22Rv1 (cell line): ENCODE measurements around the gene CDKN1B.
"Not testable (repeated sequence)": the region's sequence is repeated elsewhere in the genome, so short reads cannot be mapped to it uniquely, and the experiment has no call there.

Experiments
- H3K27ac ChIP-seq: fragments of 450-650 bp; 2 replicates; pipeline ENCODE4 v1.5.1; 2017
- ZFX ChIP-seq: fragments of 450-650 bp; IDR thresholded peaks from 2 replicates; pipeline ENCODE4 v1.6.1; 2017; ENCODE audit warnings: antibody characterized with exemption, borderline replicate concordance
- TF ChIP-seq, protein P1 (sequence below): fragments of 450-650 bp; IDR thresholded peaks from 2 replicates; pipeline ENCODE4 v1.5.1; 2017; ENCODE audit warnings: mild to moderate bottlenecking

CDKN1B gene

DNA sequence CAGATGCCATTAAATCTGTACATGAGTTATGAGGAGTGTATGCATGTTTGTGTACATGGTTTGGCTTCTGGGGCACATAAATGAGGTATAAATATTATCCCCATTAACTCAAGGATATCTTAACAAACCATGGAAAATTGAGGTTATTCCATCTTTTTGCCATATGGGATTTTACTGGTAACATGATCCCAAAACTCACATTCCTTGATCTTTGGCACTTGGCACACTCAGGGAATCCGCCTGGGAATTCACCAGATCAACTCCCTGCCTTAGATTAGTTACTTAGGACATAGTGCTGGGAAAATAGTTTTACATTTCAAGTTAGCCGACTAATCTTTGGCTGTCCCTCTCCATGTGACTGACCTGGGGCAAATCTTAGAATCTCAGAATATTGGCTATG is 16.9 kb downstream of the CDKN1B start:
- TF ChIP-seq ZFX: no peak
- TF ChIP-seq, protein P1, sequence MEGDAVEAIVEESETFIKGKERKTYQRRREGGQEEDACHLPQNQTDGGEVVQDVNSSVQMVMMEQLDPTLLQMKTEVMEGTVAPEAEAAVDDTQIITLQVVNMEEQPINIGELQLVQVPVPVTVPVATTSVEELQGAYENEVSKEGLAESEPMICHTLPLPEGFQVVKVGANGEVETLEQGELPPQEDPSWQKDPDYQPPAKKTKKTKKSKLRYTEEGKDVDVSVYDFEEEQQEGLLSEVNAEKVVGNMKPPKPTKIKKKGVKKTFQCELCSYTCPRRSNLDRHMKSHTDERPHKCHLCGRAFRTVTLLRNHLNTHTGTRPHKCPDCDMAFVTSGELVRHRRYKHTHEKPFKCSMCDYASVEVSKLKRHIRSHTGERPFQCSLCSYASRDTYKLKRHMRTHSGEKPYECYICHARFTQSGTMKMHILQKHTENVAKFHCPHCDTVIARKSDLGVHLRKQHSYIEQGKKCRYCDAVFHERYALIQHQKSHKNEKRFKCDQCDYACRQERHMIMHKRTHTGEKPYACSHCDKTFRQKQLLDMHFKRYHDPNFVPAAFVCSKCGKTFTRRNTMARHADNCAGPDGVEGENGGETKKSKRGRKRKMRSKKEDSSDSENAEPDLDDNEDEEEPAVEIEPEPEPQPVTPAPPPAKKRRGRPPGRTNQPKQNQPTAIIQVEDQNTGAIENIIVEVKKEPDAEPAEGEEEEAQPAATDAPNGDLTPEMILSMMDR: no peak
- H3K27ac ChIP-seq: no peak overlapping the region

DNA sequence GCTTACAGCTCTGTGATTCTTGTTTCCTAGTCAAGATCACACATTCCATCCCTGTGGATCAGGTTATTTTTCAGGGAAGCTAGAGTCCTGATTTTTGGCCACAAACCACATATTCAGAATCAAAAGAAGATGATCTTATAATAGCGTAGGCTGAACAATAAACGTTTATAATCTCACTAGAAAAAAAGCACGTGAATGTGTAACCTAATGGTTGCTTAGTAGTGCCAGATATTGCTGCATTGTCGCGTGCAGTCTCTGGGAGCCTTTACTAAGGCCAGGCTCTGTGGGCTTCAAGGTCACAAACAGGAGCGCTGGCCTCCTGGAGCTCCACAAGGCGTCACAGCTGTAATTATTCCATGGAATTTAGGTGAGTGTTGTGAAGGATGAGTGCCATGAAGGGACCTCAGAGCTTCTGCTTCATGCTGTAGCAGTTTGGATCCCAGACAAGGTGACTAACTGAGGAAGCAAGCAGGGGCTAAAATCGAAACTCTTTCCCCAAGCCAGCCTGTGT is 17.4 kb downstream of the CDKN1B start:
- no peak overlapping the region for H3K27ac ChIP-seq
- TF ChIP-seq, protein P1: no peak
- no peak for TF ChIP-seq ZFX

DNA sequence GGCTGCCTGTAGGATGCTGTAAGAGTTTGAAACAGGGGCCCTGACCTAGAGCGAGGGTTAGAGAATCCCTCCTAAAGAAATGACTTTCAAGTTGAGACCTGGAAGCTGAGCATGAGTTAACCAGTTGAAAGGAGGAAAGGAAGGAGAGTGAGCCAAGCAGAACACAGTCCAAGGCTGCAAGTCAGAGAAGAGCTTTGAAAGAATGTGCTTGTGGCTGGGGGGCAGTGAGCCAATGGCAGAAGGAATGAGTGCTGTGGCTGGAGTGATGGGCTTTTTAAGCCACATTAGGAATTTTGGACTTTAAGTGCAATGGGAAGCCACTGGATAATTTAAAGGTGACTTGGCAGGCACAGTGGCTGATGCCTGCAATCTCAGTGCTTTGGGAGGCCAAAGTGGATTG is 18.1 kb downstream of the CDKN1B start:
- TF ChIP-seq, protein P1: no peak
- TF ChIP-seq ZFX: no peak
- no peak overlapping the region for H3K27ac ChIP-seq

DNA sequence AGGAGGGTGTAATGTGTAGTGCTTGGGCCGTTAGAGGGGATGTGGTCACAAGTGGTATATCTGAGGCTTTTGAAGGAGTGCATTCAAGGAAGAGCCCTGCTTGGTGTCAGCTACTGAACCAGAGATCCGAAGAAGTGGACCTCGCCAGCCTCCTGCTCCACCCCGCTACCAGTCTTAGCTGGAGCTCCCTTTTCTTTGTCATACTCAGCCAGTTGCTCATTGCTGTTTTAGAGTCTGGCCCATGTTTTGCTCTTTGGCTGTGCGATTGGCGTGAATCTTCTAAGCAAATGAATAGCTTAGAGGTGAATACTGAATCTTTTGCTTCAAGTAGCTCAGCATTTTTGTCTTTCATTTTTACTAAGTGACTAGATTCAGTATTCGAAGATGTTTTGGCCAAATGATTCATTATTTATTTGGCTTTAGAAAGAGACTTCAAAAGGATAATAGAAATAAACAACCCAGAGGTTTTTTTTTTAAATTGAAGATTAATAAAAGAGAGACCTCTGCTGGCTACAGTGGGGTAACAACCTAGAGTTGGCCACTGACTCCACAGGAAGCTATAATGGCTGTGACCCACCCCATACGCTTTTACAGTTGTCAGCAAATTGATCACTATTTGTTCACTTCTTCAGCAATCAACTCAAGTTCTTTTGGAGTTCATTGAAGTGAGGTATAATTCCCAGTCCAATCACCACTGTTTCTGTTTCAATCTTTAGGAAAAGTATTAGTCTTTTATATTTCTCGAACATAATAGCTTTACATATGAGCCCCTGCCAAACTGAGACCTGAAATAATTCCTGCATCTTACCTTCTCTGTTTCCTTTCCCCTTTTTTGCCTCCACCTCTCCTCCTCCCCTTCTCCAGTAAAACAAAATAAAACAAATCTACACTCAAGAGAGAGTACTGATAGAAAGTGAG is 19.9 kb downstream of the CDKN1B start:
- no peak for TF ChIP-seq ZFX
- TF ChIP-seq, protein P1: peak; percentile 85
- no peak overlapping the region for H3K27ac ChIP-seq

DNA sequence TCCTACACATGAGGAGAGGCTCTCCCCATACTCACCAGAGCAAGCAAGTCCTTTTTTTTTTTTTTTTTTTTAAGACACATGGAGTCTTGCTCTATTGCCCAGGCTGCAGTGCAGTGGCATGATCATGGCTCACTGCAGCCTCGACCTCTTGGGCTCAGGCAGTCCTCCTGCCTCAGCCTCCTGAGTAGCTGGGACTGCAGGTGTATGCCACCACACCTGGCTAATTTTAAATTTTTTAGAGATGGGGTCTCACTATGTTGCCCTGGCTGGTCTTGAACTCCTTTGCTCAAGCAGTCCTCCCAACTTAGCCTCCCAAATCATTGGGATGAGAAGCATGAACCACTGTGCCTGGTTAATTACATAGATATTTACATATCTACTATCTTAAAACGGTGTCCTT is 21.0 kb downstream of the CDKN1B start:
- H3K27ac ChIP-seq: not testable (repeated sequence)

DNA sequence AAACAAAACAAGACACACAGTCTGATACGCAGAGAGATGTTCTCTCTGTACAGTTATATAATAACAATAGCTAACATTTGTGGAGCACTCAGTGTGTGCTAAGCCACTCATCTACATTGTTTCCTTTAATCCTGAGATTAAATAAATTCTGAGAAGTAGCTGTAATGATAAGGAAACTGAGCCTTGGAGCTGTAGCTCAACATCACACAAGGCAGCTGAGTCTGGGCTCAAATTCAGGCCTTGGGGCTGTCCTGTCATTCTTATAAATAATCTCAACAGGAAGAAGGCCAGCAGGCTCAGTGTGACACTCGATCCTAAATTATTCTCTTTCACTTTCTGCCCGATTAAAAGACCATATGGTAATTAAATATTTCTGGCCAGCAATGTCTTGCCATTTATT is 24.5 kb downstream of the CDKN1B start:
- no peak overlapping the region for H3K27ac ChIP-seq

DNA sequence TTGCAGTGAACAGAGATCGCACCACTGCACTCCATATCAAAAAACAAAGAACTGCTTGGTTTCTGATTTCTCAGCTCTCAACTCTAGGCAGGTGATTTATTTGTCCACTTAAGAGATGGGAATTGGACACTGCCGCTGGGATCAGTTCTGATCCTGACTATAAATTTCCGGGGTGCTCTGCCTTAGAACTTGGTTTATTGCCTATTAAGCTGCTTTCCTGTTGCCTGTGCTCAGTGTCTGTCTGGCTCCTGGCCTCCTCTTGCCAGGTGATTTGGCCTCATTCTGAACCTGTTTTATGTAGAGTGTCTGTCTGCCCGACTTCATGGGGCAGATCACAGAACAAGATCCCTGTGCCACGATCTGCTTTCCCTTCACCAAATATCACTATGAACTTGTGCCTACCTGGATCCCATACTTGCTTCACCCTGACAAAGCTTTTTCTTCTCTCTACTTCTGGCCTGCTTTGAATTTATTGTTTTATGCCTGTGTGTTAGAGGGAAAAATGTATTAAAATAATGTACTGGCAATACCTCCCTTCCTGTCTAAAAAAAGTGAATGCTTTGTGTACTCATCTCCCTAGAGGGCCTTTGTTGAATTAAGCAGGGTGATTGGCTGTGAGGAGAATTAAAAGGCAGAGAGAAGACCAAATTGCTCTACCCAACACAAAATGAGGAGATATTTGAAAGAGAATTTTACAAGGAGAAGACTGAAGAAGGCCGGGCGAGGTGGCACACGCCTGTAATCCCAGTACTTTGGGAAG is 27.6 kb downstream of the CDKN1B start:
- TF ChIP-seq, protein P1: no peak
- no peak for TF ChIP-seq ZFX

More for the DNA sequence above, 24.5 kb downstream of the CDKN1B start:
- no peak for TF ChIP-seq ZFX
- TF ChIP-seq, protein P1: no peak

More for the DNA sequence above, 27.6 kb downstream of the CDKN1B start:
- H3K27ac ChIP-seq: no peak overlapping the region
